ENCODE measurements around the gene HECTD2. TPM values are rescaled to one million over a fixed set of nuclear protein-coding genes. Genes with fewer than 3 reads are reported as not detected.

The HECTD2 gene
- total and polyA plus RNA-seq, 9 of the 15 experiments (the other 6 are each of a cell fraction or from before 2014, with no cell fraction given), result 1.3 to 5.9 (median 3.9) TPM

DNA sequence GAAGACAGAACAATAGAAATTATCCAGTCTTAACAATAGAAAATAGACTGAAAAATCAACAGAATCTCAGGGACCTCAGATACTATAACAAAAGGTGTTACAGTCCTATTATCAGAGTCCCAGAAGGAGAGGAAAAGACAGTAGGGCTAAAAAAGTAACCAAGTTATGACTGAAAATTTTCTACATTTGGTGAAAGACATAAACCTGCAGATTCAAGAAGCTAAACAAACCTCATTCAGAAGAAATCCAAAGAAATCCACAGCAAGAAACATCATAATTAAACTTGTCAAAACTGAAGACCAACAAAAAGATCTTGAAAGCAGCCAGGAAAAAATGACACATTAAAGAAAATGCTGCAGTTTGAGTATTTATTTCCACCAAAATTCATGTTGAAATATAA is 41.9 kb downstream of the HECTD2 start:
- in situ Hi-C loops (cut with MboI) (no loop called here), intact Hi-C loops (cut with micrococcal nuclease) (no loop called here)
- POLR2A ChIA-PET, result no interaction called here
- no peaks in the 10 kb centered on the region; the same call in 1 of the 2 replicates for H3K9me3 ChIP-seq (replicated peaks; ENCODE audit: control insufficient read depth, insufficient read depth, low read depth, low read length)
- no peak overlapping the region for H2AFZ ChIP-seq (ENCODE audit: low read depth, low read length)
- no peaks in the 10 kb centered on the region for H3K9me1 ChIP-seq (ENCODE audit: control insufficient read depth, insufficient read depth, low read length)
- no peak overlapping the region for H3K4me3 ChIP-seq
- H3K36me3 ChIP-seq (ENCODE audit: control insufficient read depth, insufficient read depth, low read length), result no peaks in the 10 kb centered on the region
- DNase-seq (ENCODE audit: extremely low read depth in 1 of 4, low spot score in 3 of 4), result no peak
- no peak overlapping the region for H3K9ac ChIP-seq (ENCODE audit: insufficient read depth in 1 of 2, low read depth in 2 of 2, low read length in 2 of 2)
- H3K4me2 ChIP-seq (ENCODE audit: insufficient read depth, low read length), result no peak overlapping the region
- no peaks in the 10 kb centered on the region for H3K27me3 ChIP-seq (ENCODE audit: control insufficient read depth in 2 of 2, insufficient read depth in 2 of 2, low read length in 2 of 2)
- CTCF ChIA-PET (ENCODE audit: low intra/inter-chr PET ratio), result no interaction called here
- no peak overlapping the region for H3K27ac ChIP-seq (ENCODE audit: extremely low read depth, low read depth, low read length)
- no peak for TF ChIP-seq MTA3 (IDR thresholded peaks at IDR 0.05; ENCODE audit: borderline replicate concordance)
- TF ChIP-seq, protein P1, sequence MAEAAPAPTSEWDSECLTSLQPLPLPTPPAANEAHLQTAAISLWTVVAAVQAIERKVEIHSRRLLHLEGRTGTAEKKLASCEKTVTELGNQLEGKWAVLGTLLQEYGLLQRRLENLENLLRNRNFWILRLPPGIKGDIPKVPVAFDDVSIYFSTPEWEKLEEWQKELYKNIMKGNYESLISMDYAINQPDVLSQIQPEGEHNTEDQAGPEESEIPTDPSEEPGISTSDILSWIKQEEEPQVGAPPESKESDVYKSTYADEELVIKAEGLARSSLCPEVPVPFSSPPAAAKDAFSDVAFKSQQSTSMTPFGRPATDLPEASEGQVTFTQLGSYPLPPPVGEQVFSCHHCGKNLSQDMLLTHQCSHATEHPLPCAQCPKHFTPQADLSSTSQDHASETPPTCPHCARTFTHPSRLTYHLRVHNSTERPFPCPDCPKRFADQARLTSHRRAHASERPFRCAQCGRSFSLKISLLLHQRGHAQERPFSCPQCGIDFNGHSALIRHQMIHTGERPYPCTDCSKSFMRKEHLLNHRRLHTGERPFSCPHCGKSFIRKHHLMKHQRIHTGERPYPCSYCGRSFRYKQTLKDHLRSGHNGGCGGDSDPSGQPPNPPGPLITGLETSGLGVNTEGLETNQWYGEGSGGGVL (CRISPR knock-in tag; IDR thresholded peaks at IDR 0.05), result no peak
- no peak for TF ChIP-seq CBX8 (IDR thresholded peaks at IDR 0.05; ENCODE audit: borderline replicate concordance, extremely low read depth, low read depth, low read length, poor library complexity, severe bottlenecking)
- TF ChIP-seq SIX5 (IDR thresholded peaks at IDR 0.05; ENCODE audit: borderline replicate concordance in 1 of 2, insufficient read depth in 1 of 2, low read depth in 1 of 2, low read length in 2 of 2), result no peak
- TF ChIP-seq TEAD2 (tag; IDR thresholded peaks at IDR 0.05), result no peak
- TF ChIP-seq, protein P2, sequence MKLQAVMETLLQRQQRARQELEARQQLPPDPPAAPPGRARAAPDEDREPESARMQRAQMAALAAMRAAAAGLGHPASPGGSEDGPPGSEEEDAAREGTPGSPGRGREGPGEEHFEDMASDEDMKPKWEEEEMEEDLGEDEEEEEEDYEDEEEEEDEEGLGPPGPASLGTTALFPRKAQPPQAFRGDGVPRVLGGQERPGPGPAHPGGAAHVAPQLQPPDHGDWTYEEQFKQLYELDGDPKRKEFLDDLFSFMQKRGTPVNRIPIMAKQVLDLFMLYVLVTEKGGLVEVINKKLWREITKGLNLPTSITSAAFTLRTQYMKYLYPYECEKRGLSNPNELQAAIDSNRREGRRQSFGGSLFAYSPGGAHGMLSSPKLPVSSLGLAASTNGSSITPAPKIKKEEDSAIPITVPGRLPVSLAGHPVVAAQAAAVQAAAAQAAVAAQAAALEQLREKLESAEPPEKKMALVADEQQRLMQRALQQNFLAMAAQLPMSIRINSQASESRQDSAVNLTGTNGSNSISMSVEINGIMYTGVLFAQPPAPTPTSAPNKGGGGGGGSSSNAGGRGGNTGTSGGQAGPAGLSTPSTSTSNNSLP (IDR thresholded peaks at IDR 0.05; ENCODE audit: borderline replicate concordance, low read depth, low read length), result no peak
- no peak for TF ChIP-seq FOXJ3 (CRISPR knock-in tag; IDR thresholded peaks at IDR 0.05)
- TF ChIP-seq, protein P3, sequence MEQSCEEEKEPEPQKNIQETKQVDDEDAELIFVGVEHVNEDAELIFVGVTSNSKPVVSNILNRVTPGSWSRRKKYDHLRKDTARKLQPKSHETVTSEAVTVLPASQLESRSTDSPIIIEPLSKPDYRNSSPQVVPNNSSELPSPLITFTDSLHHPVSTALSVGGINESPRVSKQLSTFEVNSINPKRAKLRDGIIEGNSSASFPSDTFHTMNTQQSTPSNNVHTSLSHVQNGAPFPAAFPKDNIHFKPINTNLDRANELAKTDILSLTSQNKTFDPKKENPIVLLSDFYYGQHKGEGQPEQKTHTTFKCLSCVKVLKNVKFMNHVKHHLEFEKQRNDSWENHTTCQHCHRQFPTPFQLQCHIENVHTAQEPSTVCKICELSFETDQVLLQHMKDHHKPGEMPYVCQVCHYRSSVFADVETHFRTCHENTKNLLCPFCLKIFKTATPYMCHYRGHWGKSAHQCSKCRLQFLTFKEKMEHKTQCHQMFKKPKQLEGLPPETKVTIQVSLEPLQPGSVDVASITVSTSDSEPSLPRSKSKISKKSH (CRISPR knock-in tag; IDR thresholded peaks at IDR 0.05), result no peak
- no peak for TF ChIP-seq TSC22D4 (tag; IDR thresholded peaks at IDR 0.05)
- TF ChIP-seq, protein P4, sequence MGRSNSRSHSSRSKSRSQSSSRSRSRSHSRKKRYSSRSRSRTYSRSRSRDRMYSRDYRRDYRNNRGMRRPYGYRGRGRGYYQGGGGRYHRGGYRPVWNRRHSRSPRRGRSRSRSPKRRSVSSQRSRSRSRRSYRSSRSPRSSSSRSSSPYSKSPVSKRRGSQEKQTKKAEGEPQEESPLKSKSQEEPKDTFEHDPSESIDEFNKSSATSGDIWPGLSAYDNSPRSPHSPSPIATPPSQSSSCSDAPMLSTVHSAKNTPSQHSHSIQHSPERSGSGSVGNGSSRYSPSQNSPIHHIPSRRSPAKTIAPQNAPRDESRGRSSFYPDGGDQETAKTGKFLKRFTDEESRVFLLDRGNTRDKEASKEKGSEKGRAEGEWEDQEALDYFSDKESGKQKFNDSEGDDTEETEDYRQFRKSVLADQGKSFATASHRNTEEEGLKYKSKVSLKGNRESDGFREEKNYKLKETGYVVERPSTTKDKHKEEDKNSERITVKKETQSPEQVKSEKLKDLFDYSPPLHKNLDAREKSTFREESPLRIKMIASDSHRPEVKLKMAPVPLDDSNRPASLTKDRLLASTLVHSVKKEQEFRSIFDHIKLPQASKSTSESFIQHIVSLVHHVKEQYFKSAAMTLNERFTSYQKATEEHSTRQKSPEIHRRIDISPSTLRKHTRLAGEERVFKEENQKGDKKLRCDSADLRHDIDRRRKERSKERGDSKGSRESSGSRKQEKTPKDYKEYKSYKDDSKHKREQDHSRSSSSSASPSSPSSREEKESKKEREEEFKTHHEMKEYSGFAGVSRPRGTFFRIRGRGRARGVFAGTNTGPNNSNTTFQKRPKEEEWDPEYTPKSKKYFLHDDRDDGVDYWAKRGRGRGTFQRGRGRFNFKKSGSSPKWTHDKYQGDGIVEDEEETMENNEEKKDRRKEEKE (IDR thresholded peaks at IDR 0.05; ENCODE audit: borderline replicate concordance in 1 of 2, control insufficient read depth in 1 of 2, low read depth in 2 of 2, low read length in 1 of 2), result no peak
- TF ChIP-seq, protein P5, sequence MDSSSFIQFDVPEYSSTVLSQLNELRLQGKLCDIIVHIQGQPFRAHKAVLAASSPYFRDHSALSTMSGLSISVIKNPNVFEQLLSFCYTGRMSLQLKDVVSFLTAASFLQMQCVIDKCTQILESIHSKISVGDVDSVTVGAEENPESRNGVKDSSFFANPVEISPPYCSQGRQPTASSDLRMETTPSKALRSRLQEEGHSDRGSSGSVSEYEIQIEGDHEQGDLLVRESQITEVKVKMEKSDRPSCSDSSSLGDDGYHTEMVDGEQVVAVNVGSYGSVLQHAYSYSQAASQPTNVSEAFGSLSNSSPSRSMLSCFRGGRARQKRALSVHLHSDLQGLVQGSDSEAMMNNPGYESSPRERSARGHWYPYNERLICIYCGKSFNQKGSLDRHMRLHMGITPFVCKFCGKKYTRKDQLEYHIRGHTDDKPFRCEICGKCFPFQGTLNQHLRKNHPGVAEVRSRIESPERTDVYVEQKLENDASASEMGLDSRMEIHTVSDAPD (CRISPR knock-in tag; IDR thresholded peaks at IDR 0.05), result no peak
- no peak for TF ChIP-seq L3MBTL2 (IDR thresholded peaks at IDR 0.05)
- no TSS peak for BruUV-seq (replicated peaks)
- ATAC-seq, result no peak
- FAIRE-seq, result no peak
- no peaks in the 10 kb centered on the region for H4K20me1 ChIP-seq (replicated peaks; ENCODE audit: control insufficient read depth, insufficient read depth, low read length)
- H3K4me1 ChIP-seq (replicated peaks in 1 of 2; ENCODE audit: control insufficient read depth in 2 of 2, insufficient read depth in 2 of 2, low read length in 2 of 2), result no peaks in the 10 kb centered on the region
- H3K79me2 ChIP-seq (ENCODE audit: control insufficient read depth, insufficient read depth, low read length), result no peaks in the 10 kb centered on the region

Measured in K562 (cell line).